Right lobe of liver (tissue), 6 donors: ENCODE data around the gene CENPK. TPM values are rescaled to one million over a fixed set of nuclear protein-coding genes. Genes with fewer than 3 reads are reported as not detected.

Experiments
- ATAC-seq, 4 donors: fragments of 200-7000 bp; cut with Tn5 transposase; one replicate each; pipeline ENCODE4 v1.9.1; 2020; ENCODE audit warnings: mild to moderate bottlenecking in 4 of 4, moderate library complexity in 4 of 4
- DNase-seq, 3 donors: peaks; one replicate each; pipeline ENCODE4 v3.0.0-alpha.2; 2020
- H3K27ac ChIP-seq, 3 donors: fragments of 200-600 bp; one replicate each; pipeline ENCODE4 v1.8.0; 2022
- H3K27me3 ChIP-seq, 2 donors: fragments of 200-600 bp; one replicate each; pipeline ENCODE4 v1.8.0; 2022
- H3K36me3 ChIP-seq, 4 donors: fragments of 200-600 bp; sonication (generic) in 1 of 4; one replicate each; pipeline versions ENCODE4 v1.5.1 to v1.8.0; 2017 to 2022; ENCODE audit warnings: control low read depth in 1 of 4
- H3K4me1 ChIP-seq, 4 donors: fragments of 200-600 bp; sonication (generic) in 1 of 4; one replicate each; pipeline versions ENCODE4 v1.5.1 to v1.8.0; 2017 to 2022; ENCODE audit warnings: control low read depth in 1 of 4
- H3K4me3 ChIP-seq, 3 donors: fragments of 200-600 bp; one replicate each; pipeline ENCODE4 v1.8.0; 2022
- H3K9me3 ChIP-seq, 4 donors: fragments of 200-600 bp; sonication (generic) in 1 of 4; one replicate each; pipeline versions ENCODE4 v1.5.1 to v1.8.0; 2017 to 2022; ENCODE audit warnings: control low read depth in 1 of 4
- CTCF ChIP-seq, 4 donors: fragments of 200-600 bp in 3 of 4; fragments of 450-650 bp in 1 of 4; IDR thresholded peaks; one replicate each; pipeline versions ENCODE4 v1.5.1 to v1.8.0; 2016 to 2022; ENCODE audit warnings: antibody characterized with exemption in 4 of 4, mild to moderate bottlenecking in 2 of 4
- POLR2A ChIP-seq: fragments of 450-650 bp; IDR thresholded peaks from one replicate; pipeline ENCODE4 v1.6.1; 2017; ENCODE audit warnings: antibody characterized with exemption, mild to moderate bottlenecking
- WGBS: methylation state at CpG from one replicate; pipeline ENCODE4 v1.1.6; 2018; ENCODE audit warnings: low coverage, low lambda C conversion rate; ENCODE audit not compliant: insufficient coverage; ENCODE audit errors: missing lambda C conversion rate; 5-methylcytosine and 5-hydroxymethylcytosine counted together
- intact Hi-C, 2 donors: fragments of 100-400 bp; cut with DNase I; formaldehyde crosslinking; loops; one replicate each; pipeline versions ENCODE4 v1.11.2 to v1.14.1; 2022
- small RNA-seq, 2 experiments: library from RNA; depleted of rRNA; stranded (forward); fragments of <200 nt; gene quantifications; one replicate each; pipeline ENCODE3, GENCODE V24; 2016
- total RNA-seq, 6 experiments: library from RNA; depleted of rRNA in 2 of 6; stranded (reverse); fragments of >200 nt in 2 of 6; fragmentation: NEBNext Ultra II Directional in 3 of 6; extraction: Animal tissue kit (Norgen Biotek cat#: 25700) in 3 of 6; gene quantifications; one replicate each; pipeline versions ENCODE4 v1.1.0 to v1.2.4, GENCODE V29; 2016 to 2023
- donor health status: DM: no; HTN: yes; CAD: no.
- donor health status: DM: no; HTN: no; CAD: no.
- donor health status: DM: no; HTN: no; CAD: no.
- donor health status: DM: no; HTN: yes; CAD: no.
- donor health status: DM: no; HTN: yes; CAD: no.

The CENPK gene
- total RNA-seq, 6 experiments from 2014 or later, result 0.33 to 4.3 (median 1.5) TPM

- TF ChIP-seq CTCF (IDR thresholded peaks at IDR 0.05) (no peak), POLR2A (no peak)
- H3K36me3 ChIP-seq, result no peaks in the 10 kb centered on the region
- no peak for ATAC-seq
- intact Hi-C loops, result no loop called here
- peaks cover 0 to 8% (median 0%) of the 10 kb centered on the region in 4 donors for H3K4me1 ChIP-seq
- 100% methylated on average over 1 of the region's 1 CpG for WGBS
- DNase-seq, result no peak
- no peak overlapping the region for H3K4me3 ChIP-seq
- no peaks in the 10 kb centered on the region for H3K9me3 ChIP-seq
- H3K27ac ChIP-seq, result no peak overlapping the region
- no peaks in the 10 kb centered on the region for H3K27me3 ChIP-seq
Measured at GRCh38 chr5:65475895-65476294, 87.1 kb downstream of the CENPK start.

GRCh38 chr5:65475336-65475735 is 87.6 kb downstream of the CENPK start:
- Histone ChIP-seq H3K36me3 (no peaks in the 10 kb centered on the region), H3K27ac (no peak overlapping the region), H3K9me3 (no peaks in the 10 kb centered on the region), H3K4me1 (peaks cover 0 to 3% (median 0%) of the 10 kb centered on the region in 4 donors), H3K4me3 (no peak overlapping the region), H3K27me3 (no peaks in the 10 kb centered on the region)
- no peak for DNase-seq
- intact Hi-C loops, result no loop called here
- no peak for ATAC-seq
- 80% methylated on average over 4 of the region's 4 CpGs for WGBS
- TF ChIP-seq CTCF (IDR thresholded peaks at IDR 0.05) (no peak), POLR2A (no peak)

GRCh38 chr5:65474130-65474711 is 88.7 kb downstream of the CENPK start:
- no peaks in the 10 kb centered on the region for H3K36me3 ChIP-seq
- ATAC-seq, result no peak
- TF ChIP-seq CTCF (IDR thresholded peaks at IDR 0.05), result no peak
- no peak for TF ChIP-seq POLR2A
- WGBS, result 73% methylated on average over 3 of the region's 3 CpGs
- intact Hi-C loops, result no loop called here
- no peak overlapping the region for H3K4me3 ChIP-seq
- H3K9me3 ChIP-seq, result no peaks in the 10 kb centered on the region
- no peak for DNase-seq
- H3K27me3 ChIP-seq, result no peaks in the 10 kb centered on the region
- no peak overlapping the region for H3K27ac ChIP-seq
- no peaks in the 10 kb centered on the region for H3K4me1 ChIP-seq

DNA sequence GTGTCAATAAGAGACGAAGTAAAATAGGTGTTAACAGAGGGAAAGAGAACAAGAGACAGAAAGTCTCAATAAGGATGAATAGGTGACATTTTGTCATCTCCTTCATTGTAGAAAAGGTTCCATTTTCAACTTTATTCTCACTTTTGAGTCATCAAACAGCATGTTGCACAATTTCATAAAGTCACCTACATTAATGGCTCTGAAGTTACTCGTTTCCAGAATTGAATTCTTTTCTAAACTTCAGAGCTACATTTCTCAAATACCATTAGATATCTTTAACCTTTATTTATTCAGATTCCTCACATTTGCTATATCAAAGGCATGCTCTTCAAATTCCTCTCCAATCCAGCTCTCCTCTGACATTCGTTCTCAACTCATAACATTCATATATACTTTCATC is 94.3 kb downstream of the CENPK start:
- Histone ChIP-seq H3K4me3 (no peak overlapping the region), H3K36me3 (no peaks in the 10 kb centered on the region), H3K27ac (no peak overlapping the region), H3K9me3 (no peaks in the 10 kb centered on the region), H3K27me3 (no peaks in the 10 kb centered on the region), H3K4me1 (no peaks in the 10 kb centered on the region)
- no peak for TF ChIP-seq POLR2A
- TF ChIP-seq CTCF (IDR thresholded peaks at IDR 0.05), result no peak
- 62% methylated on average over 3 of the region's 3 CpGs for WGBS
- DNase-seq (no peak), ATAC-seq (no peak)
- intact Hi-C loops, result no loop called here

Small RNA genes lying within 50 kb of the gene (small RNA-seq; reads per million reads assigned to genes)
- gene RNU6-540P, result 0 reads per million in 2 experiments

Other genes with a start within 250 kb of the CENPK start
- gene ADAMTS6, start 81.2 kb downstream of the CENPK start, total RNA-seq, result under 1 TPM; 0.17 to 0.56 (median 0.40) TPM
- 10 to 100 TPM; 11.4 to 24.0 (median 12.3) TPM for gene PPWD1, start 128 bp upstream of the CENPK start, total RNA-seq
- 10 to 100 TPM in 1 of 6 experiments, 1 to 10 TPM in 5; 3.7 to 10.1 (median 7.6) TPM for gene TRIM23, start 61.2 kb upstream of the CENPK start, total RNA-seq
- gene SHLD3, start 61.9 kb upstream of the CENPK start, total RNA-seq, result 1 to 10 TPM in 3 of 6 experiments, under 1 TPM in 3; 0.76 to 1.8 (median 1.2) TPM
- gene TRAPPC13, start 61.9 kb upstream of the CENPK start, total RNA-seq, result 10 to 100 TPM in 2 of 6 experiments, 1 to 10 TPM in 4; 6.7 to 14.3 (median 9.0) TPM
- gene SGTB, start 158.9 kb upstream of the CENPK start, total RNA-seq, result 1 to 10 TPM; 1.9 to 5.0 (median 3.9) TPM
- gene NLN, start 159.0 kb upstream of the CENPK start, total RNA-seq, result 10 to 100 TPM; 28.3 to 68.2 (median 36.7) TPM